ENCODE measurements around the gene CD38.

DNA sequence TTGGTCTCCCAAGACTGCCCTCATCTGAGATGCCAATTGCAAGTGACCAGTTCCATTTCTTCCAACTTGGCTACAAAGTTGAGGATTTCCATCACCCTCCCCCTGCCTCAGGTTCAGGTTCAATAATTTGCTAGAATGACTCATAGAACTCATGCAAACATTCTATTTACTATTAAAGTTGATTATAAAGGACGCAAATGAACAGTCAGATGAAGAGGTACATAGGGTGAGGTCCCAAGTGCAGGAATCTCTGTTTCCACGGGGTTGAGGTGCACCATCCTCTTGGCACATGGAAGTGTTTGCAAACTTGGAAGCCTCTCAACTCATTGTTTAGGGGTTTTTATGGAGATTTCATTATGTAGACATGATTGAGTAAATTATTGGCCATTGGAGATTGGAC lies 119.4 kb downstream of the CD38 start:
- no peak for TF ChIP-seq POLR2A (IDR thresholded peaks at IDR 0.05)
- TF ChIP-seq, protein P1, sequence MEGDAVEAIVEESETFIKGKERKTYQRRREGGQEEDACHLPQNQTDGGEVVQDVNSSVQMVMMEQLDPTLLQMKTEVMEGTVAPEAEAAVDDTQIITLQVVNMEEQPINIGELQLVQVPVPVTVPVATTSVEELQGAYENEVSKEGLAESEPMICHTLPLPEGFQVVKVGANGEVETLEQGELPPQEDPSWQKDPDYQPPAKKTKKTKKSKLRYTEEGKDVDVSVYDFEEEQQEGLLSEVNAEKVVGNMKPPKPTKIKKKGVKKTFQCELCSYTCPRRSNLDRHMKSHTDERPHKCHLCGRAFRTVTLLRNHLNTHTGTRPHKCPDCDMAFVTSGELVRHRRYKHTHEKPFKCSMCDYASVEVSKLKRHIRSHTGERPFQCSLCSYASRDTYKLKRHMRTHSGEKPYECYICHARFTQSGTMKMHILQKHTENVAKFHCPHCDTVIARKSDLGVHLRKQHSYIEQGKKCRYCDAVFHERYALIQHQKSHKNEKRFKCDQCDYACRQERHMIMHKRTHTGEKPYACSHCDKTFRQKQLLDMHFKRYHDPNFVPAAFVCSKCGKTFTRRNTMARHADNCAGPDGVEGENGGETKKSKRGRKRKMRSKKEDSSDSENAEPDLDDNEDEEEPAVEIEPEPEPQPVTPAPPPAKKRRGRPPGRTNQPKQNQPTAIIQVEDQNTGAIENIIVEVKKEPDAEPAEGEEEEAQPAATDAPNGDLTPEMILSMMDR (IDR thresholded peaks at IDR 0.05), result no peak
